ENCODE data around the gene ONECUT3.

Gene ONECUT3

DNA sequence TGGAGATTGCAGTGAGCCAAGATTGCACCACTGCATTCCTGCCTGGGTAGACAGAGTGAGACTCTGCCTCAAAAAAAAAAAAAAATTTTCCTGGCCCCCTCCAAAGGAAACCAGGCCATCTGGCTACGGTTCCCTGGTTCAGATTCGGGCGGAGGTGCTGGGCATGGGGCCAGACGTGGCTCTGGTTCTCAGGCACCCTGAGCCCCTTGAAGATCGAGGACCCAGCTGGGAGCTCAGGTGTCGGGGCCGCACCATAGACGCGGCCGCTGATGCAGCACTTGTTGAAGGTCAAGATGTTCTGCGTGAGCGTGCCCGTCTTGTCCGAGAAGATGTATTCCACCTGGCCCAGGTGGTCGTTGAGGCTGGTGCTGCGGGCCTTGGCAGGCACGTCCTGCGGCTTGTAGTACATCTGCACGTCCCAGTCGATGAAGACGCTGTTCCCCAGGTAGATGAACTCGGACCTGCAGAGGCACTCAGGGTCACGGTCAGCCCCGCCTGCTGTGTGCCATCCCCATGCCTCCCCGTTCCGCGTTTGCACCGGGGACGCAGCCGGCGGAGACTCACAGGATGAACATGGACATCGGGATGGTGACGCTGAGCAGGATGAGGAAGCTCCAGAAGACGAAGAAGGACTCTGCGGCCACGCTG, 46.5 kb downstream of the ONECUT3 start:
- DNase-seq, result no peak

DNA sequence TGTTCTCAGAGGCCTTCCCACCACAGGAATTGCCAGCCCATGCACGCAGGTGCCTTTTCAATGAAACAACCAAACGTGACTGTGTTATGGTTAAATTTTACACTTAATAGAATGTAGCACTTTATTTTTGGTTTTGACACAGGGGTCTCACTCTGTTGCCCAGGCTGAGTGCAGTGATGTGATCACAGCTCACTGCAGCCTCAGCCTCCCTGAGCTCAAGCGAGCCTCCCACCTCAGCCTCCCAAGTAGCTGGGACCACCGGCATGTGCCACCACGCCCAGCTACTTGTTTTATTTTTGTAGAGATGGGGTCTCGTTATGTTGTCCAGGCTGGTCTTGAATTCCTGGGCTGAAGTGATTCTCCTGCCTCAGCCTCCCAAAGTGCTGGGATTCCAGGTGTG, 51.6 kb downstream of the ONECUT3 start:
- no peak for DNase-seq

DNA sequence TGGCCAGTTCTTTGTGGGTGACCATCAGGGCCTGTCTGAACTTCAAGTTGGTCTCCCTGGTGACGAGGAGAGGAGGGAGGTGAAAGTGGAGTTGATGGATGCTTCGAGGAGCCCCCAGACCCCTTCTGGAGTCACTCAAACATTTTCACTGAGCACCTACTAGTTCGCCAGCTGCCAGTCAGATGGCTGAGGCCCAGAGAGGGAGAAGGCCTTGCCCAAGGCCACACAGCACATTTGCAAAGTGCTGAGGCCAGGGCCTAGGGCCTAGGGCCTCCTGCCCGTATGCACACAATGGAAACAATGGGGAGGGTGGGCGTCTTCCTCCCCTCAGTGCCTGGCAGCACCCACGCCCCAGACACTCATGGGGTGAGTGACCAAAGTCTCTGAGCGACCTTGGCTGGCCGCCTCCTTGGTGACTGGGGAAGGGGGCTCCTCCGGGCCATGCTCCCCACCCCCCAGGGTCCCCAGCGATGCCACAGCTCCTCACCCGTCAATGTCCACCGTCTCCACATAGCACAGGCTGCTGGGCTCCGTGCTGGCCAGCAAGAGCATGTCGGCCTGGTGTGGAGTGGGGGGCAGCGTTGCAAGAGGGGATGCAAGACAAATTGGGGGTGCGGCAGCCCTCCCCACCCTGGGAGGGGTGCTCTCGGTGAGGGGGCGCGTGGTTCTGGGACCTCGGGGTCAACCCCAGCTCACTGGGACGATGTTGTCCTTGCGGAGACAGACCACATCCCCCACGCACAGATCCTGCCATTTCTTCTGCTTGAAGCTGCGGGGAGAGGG, 52.3 kb downstream of the ONECUT3 start:
- DNase-seq, result no peak

DNA sequence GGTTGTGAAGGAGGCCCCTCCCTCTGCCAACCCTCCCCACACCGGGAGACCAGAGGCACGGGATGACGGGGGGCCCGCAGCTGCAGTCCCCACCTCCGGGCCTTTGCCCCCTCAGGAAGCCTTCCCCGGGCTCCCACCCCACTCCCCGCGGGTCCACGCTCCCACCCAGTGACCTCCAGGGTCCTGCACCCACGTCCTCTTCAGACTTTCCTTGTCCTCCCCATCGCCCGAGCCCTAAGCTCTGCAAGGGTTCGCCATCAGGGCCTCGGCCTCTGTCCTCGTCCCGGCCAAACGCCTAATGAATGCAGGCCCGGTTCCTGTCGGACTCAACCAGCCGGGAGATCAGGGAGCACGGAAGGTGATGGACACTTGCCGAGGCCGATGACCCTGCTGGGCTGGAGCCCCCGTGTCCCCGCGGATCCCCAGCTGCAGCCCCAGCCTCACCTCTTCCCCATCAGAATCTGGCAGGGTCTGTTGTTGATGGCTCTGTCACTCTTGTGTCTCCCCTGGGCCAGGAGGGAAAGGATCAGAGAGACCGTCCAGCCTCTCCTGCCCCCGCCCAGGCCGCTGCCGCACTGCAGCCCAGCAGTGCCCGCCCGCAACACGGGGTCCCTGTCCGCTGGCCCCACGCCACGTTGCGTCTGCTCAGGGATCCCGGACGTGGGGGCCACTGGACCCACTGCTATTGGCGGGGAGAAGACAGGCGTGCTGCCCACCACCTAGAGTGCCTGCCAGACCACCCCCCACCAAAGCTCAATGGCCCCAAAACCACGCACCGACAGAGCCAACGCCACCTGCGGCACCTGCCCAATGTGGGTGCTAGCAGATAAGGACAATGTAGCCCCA, 53.1 kb downstream of the ONECUT3 start:
- no peak for DNase-seq

DNA sequence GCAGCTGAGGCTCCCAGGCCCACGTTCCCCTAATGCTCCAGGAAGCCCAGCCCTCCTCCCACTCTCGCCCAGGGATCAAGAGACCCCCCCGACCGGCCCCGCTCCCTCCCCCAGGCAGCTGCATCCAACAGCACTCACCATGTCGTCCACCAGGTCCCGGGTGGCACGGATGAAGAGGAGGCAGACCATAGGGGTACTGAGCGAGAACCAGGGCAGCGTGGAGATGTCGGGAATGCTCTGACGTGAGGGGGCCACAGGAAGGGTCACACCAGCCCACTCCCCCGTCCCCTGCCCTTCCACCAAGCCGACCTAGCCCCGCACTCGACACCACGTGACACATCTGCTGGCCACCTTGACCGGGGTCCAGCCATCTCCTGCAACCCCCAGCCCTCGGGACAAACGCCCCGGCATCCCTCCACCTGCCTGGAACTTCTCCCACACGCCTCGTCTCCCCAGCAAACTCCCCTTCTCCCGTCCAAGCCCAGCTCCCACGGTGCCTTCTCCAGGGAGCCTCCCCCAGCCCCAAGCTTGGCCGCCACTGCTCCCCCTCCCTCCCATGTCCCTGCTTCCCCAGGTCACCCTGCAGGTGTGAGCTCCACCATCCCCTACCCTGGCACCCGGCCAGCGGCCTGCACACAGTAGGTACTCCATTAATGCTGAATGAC, 53.9 kb downstream of the ONECUT3 start:
- no peak for DNase-seq

DNA sequence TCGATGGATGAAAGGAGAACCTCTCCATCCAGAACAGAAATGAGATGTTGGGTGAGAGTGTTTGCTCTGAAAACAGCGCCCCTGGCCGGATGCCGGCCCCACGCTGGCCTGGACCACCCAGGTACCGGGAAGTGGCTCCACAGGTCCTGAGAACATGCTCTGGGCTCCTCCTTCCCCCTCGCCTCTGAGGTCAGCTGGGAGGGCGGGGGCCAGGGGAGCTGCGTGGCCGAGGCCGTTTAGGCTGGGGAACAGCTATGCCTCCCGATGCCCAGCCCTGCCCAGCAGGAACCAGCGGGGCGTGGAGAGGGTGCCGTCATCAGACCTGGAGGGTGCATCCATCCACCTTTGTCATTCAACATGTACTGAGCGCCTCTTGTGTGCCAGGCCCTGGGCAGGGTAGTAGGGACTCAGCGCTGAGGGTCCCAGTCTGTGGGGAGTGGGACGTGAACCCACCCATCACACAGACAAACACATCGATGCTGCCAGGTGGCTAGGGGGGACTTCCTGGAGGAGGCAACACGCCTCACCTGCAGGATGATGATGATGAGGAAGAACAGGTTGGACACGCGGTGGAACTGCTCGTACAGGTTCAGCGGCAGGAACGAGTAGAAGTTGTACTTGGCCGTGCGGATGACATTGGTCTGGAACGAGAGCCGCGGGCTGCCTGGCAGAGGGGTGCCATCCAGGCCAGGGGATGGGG, 54.5 kb downstream of the ONECUT3 start:
- no peak for DNase-seq

DNA sequence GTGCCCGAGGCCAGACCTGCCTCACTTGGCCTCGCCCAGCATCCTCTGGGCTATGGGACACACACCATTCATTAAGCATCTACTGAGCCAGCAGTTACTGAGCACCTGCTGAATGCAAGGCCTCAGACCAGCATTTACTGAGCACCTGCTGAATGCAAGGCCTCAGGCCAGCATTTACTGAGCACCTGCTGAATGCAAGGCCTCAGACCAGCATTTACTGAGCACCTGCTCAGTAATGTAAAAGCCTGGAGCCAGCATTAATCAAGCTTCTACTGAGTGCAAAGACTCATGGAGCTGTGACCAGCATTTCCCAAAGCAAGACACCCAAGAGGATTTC, 55.1 kb downstream of the ONECUT3 start:
- DNase-seq, result no peak

DNA sequence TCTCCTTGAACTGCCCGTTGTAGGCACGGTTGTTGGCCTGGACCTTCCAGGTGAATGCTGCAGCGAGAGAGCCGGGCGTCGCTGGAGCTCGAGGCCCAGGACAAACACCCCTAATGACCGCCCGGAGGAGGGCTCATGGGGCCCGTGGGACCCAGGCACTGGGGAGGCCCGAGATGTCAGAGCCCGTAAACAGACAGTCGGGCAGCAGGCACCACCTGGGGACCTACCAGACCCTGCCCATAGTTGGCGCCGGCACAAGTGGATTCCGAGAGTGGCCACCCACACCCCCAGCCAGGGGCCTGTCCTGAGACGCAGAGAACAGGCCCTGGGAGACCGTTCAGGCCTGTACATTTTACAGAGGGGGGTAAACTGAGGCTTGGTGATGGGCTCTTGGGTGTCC, 56.4 kb downstream of the ONECUT3 start:
- DNase-seq, result no peak

DNA sequence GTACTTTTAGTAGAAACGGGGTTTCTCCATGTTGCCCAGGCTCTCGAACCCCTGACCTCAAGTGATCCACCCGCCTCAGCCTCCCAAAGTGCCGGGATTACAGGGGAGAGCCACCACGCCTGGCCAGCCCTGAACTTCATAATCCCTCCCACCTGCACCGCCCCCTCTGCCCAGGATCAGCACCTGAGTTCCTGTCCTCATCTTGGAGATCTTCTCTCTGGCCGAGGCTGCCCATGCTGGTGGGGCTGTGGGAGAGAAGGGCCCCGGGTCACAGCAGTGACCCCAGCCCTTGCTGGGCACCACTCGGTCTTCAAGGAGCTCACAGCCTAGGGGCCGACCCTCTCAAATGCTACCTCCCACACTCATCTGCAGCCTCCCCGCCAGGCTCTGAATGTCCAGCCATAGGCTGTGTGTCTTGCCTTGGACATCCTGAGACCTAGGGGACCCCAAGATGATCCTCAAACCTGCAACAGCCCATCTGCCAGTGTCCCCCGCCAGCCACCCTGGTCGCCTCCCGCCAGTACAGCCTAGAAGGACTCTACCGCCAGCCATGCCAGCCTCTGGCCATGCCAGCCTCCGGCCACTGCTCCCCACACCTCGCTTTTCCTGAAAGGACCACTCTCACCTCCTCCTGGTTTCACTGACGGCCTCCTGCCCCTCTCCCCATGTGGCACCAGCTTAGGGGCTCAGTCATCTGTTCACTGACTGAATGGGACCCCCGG, 57.3 kb downstream of the ONECUT3 start:
- DNase-seq, result no peak

DNA sequence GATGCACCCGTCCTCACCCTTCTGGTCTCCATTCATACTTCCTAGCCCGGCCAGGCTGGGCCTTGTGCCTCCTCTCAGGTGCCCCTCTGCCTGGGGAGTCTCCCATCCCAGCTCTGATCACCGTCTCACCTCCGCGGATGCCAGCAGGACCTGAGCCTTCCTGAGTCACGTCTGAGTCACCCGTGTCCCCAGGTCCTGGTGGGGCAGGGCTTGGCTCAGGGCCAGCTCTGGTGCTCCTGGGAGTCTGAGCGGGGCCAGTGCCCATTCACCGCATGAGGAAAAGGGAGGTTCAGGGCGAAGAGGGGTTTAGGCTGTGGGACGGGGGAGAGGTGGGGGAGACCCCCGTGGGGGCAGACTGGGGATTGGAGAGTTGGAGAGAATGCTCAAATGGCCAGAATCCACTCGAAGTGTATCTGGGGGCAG, 58.2 kb downstream of the ONECUT3 start:
- peak; percentile 52 for DNase-seq

DNA sequence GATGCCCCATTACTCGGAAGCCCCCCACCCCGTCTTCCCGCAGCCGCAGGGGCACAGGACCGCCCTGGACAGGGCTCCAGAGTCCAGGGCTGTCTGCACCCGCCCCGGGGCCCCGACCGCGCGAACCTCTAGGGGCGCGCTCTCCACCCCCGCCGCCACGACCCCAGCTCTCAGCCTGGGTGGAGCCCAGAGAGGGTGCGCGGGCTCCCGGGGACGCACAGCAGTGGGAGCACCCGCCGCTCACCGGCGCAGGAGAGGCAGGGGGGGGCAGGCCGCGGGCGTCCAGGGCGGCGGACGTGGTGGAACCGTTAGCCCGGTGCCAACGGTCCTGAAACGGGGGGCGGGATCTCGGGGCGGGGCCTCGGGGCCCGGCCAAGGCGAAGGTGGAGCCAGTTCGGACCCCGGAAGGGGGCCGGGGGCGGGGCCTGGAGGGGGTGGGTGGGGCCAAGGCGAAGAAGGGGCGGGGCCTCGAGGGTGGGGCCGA, 58.7 kb downstream of the ONECUT3 start, which contains the start of gene ATP8B3:
Gene ATP8B3, minus strand, starts transcription at position 335 of the 484 bp plus-strand sequence. CDS start 540 bp downstream, outside the sequence.
- DNase-seq, result peak; percentile 69

DNA sequence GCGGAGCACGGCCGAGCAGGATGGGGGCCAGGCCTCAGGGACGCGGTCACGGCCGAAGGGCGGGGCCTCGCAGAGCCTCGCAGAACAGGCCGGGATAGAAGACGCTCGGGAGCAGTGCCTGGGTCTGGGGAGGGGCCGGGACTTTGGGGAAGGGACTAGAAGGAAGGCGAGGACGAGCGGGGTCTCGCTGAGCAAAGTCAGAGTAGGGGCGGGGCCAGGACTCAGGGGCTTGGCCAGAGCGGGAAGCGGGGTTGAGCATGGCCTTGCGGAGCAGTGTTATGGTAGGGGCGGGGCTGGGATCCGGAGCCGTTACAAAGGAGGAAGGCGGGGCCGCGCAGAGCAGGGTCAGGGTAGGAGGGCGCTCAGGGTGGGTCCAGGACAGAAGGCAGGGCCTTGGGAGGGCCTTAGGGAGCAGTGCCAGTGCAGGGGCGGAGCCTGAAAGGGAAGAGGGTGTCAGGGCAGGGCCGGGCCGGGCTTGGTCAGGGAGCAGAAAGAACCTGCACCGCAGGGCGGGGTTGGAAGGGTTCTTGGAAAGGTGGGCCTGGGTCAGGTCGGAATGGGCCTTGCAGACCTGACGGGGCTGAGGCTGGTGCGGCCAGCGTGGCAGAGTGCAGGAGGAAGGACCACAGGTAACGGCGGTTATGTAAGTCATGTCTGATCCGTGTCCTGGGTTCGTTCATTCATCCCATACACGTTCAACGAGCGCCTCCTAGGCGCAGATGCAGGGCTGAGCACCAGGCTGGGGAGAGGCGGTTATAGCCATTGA, 59.3 kb downstream of the ONECUT3 start:
- DNase-seq, result peak; percentile 75

DNA sequence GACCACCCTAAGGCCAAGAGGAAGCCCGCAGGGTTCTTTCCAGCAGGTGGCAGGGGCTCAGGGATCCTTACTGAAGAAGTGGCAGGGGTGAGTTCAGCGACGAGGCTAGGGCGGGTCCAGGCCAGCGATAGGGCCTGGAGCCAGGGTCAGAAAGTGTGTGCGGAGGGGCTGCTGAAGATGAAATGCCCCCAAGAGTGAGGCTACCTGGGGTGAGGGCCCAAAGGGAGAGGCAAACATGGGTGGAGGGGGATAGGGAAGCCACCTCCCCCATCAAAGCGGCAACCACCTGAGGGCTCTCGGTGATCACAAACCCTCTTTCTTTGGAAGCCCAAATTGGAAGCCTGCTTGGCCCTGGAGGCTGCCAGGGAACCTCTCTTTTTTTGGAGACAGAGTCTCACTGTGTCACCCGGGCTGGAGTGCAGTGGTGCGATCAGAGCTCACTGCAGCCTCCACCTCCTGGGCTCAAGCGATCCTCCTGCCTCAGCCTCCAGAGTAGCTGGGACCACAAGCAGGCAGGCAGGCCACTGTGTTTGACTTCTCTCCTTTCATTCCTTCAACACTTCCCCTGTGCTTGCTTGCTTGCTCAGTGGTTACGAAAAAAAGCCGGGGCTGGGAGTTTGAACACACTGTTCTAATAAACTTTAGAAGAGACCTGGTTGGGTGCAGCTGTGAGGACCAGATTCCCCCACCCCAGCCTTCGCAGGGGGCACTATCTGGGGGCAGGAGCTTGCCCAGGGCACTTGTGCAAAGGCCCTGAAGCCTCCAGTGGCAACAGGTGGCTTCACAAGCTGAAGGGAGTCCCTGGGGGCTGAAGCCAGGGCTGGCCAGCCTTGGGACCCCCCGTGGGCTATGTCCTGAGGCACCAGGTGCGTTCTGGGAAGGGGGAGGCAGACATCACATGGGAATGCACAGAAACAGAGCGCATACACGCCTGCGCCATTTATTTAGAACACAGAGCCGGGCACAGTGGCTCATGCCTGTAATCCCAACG, 60.2 kb downstream of the ONECUT3 start:
- no peak for DNase-seq

DNA sequence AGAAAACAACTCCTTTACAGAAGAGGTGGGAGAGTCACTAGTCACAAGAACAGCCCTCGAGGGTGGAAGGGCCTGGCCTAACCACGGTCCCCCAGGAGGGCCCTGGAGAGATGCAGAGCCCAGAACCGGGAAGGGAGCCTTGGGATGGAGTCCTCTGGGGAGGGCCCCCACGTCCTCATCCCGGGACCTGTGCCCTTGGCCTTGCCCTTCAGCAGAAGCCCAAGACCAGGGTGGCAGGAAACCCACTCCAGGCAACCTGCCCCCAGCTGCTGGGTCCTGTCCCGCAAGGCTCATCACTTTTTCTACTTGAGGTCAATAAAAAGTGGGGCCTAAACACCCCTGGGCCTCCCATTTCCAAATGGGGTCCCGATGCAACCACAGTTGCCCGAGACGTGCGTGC, 61.1 kb downstream of the ONECUT3 start:
- no peak for DNase-seq

DNA sequence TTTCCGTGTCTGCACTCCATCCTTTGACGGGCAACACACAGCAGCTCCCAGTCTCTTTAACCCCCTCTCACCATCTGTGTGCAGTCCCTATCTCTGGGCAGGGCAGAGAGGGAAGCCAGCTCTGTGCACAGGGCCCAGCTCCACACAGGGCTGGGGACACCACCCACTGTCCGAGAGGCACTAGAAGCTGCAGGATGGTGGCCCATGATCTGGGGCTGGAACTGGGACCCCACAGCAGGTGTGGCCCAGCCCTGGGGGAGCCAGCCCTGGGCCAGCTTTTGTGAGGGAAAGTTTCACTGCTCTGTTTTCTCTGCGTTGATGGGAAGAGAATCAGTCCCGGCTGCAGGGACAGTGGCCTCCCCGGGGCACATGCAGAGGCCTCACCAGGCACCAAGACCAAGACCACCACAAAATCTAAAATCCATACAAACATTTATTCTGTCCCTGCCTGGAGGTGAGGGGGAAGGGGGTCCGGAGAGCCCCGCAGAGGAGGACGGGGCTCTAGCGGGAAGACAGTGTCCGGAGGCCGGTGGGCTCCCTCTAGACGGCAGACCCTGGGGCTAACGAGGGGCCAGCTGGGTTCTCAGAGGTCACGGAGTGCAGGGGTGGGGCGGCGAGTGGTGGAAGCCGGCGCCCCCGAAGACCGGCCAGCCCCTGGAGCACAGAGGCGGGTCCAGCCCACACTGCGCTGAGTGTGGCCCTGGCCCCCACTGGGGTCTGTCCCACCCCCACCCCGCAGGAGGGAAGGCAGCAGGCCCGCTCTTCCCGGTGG, 61.7 kb downstream of the ONECUT3 start:
- DNase-seq, result no peak

DNA sequence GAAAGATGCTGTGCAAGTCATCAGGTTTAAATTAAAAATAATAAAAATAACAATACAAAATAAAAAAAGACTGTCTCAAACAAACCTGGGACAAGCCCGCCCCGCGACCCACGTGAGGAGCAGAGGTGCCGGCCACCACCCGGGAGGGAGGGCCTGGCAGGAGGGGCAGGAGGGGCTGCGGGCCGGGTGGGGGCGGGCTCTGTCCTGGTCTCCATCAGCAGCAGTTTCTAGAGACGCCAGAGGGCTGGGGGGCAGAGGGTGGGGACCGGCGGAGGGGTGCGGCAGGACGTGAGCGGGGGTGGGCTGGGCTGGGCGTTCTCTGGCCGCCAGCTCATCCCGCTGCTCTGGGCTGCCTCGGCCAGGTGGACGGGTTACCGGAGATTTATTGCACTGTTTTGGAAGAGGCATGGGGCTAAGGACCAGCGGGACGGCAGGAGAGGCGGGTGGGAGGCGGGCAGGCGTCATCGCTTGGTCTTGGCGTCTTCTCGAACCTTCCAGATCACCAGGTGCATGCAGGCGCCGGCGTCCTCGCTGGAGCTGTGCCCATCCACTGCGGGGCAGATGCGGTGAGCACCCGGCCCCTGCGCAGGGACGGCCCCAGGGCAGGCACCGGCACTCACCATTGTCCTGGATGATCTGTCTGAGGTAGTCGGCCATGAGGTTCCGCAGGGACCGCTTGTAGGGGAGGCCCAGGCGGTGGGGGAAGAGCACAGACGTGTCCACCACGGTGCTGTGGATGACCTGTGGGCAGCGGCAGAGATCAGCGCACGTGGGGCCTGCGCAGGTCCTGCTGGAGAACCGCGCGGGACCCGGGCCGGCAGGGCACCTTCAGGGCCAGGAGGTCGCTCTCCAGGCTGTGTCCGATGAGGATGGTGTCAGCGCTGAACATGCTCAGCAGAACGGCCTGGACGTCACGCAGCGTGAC, 62.6 kb downstream of the ONECUT3 start:
- no peak for DNase-seq

DNA sequence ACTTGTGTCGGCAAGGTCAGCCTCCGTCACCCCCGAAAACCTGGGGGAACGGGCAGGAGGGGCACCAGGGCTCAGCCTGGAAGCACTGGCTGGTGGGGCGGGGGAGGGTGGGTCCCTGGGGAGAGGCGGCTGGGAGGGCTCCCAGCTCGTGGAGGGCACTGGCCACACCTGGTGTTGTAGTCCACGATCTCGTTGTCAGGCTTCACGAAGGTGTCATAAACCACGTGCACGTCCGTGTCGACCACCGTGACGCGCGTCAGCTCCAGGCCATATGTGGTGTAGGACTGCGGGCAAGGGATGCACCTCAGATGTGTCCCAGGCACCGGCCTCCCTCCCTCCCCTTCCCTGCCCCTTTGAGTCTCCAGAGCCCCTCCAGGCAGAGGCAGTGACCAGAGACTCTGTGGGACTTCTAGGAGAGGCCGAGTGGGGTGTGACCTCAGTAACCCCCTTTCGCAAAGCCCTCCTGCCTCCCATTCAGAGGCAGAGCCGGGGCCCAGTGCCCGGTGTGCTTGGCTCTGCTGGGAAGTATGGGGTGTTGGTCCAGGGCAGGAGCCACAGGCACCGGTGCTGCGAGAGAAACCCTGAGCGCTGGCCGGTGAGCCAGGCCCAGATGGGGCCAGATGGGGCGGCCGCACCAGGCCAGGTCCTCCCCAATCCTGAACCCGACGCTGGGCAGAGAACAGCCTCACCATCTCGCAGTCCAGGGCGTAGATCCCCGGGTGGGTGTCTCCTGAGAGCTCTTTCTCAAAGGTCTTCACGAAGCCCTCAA, 63.4 kb downstream of the ONECUT3 start:
- no peak for DNase-seq
